ENCODE data around the gene CTNNA3. TPM values are rescaled to one million over a fixed set of nuclear protein-coding genes. Genes with fewer than 3 reads are reported as not detected.
"Not testable (repeated sequence)": the region's sequence is repeated elsewhere in the genome, so short reads cannot be mapped to it uniquely, and the experiment has no call there.

The CTNNA3 gene
- total RNA-seq, 2 donors from 2014 or later, result 0.37 to 1.1 TPM

- Histone ChIP-seq H3K4me3 (no peak overlapping the region), H3K27me3 (no peaks in the 10 kb centered on the region), H3K27ac (no peak overlapping the region), H3K36me3 (no peaks in the 10 kb centered on the region), H3K9me3 (no peaks in the 10 kb centered on the region), H3K9ac (ENCODE audit: low read depth in 2 of 2, low read length in 2 of 2) (no peak overlapping the region), H3K4me1 (no peaks in the 10 kb centered on the region)
- DNase-seq, result no peak
- intact Hi-C loops (cut with DNase I), result no loop called here
- no peak for TF ChIP-seq CTCF (IDR thresholded peaks at IDR 0.05)
Measured at GRCh38 chr10:66349726-66350125, 1346.3 kb downstream of the CTNNA3 start.

- Histone ChIP-seq H3K4me1 (no peaks in the 10 kb centered on the region), H3K27ac (no peak overlapping the region), H3K9ac (ENCODE audit: low read depth in 2 of 2, low read length in 2 of 2) (no peak overlapping the region), H3K4me3 (no peak overlapping the region), H3K9me3 (no peaks in the 10 kb centered on the region), H3K27me3 (no peaks in the 10 kb centered on the region), H3K36me3 (no peaks in the 10 kb centered on the region)
- intact Hi-C loops (cut with DNase I), result no loop called here
- TF ChIP-seq CTCF (IDR thresholded peaks at IDR 0.05), result no peak
- no peak for DNase-seq
Measured at GRCh38 chr10:66349076-66349475, 1346.9 kb downstream of the CTNNA3 start.

GRCh38 chr10:66337211-66337610, 1358.8 kb downstream of the CTNNA3 start:
- TF ChIP-seq CTCF (IDR thresholded peaks at IDR 0.05), result no peak
- Histone ChIP-seq H3K27me3 (no peaks in the 10 kb centered on the region), H3K36me3 (no peaks in the 10 kb centered on the region), H3K4me1 (no peaks in the 10 kb centered on the region), H3K27ac (no peak overlapping the region), H3K9me3 (no peaks in the 10 kb centered on the region), H3K4me3 (no peak overlapping the region), H3K9ac (ENCODE audit: low read depth in 2 of 2, low read length in 2 of 2) (no peak overlapping the region)
- DNase-seq, result no peak
- intact Hi-C loops (cut with DNase I), result no loop called here

GRCh38 chr10:66336791-66337190, 1359.2 kb downstream of the CTNNA3 start:
- no peaks in the 10 kb centered on the region for H3K36me3 ChIP-seq
- no peak for DNase-seq
- no peaks in the 10 kb centered on the region for H3K27me3 ChIP-seq
- no peaks in the 10 kb centered on the region for H3K9me3 ChIP-seq
- H3K4me1 ChIP-seq, result no peaks in the 10 kb centered on the region
- no peak overlapping the region for H3K9ac ChIP-seq (ENCODE audit: low read depth in 2 of 2, low read length in 2 of 2)
- H3K4me3 ChIP-seq, result no peak overlapping the region
- H3K27ac ChIP-seq, result no peak overlapping the region
- TF ChIP-seq CTCF (IDR thresholded peaks at IDR 0.05), result no peak
- intact Hi-C loops (cut with DNase I), result no loop called here

- DNase-seq; H3K27me3 ChIP-seq; H3K4me3 ChIP-seq; intact Hi-C loops (cut with DNase I); H3K27ac ChIP-seq; H3K36me3 ChIP-seq; H3K9me3 ChIP-seq; H3K4me1 ChIP-seq; H3K9ac ChIP-seq (ENCODE audit: low read depth in 2 of 2, low read length in 2 of 2): not testable (repeated sequence)
Measured at GRCh38 chr10:66335753-66336152, 1360.2 kb downstream of the CTNNA3 start.

GRCh38 chr10:66329147-66329546, 1366.8 kb downstream of the CTNNA3 start:
- Histone ChIP-seq H3K9me3 (no peaks in the 10 kb centered on the region), H3K27ac (no peak overlapping the region), H3K4me1 (no peaks in the 10 kb centered on the region), H3K36me3 (no peaks in the 10 kb centered on the region), H3K27me3 (no peaks in the 10 kb centered on the region), H3K4me3 (no peak overlapping the region), H3K9ac (ENCODE audit: low read depth in 2 of 2, low read length in 2 of 2) (no peak overlapping the region)
- no peak for TF ChIP-seq CTCF (IDR thresholded peaks at IDR 0.05)
- intact Hi-C loops (cut with DNase I), result no loop called here
- no peak for DNase-seq

Data from colonic mucosa (tissue), 4 donors.